H9 (cell line): ENCODE results near the gene FAIM2. TPM values are rescaled to one million over a fixed set of nuclear protein-coding genes. Genes with fewer than 3 reads are reported as not detected.

ENCODE experiments used
- DNase-seq: peaks from one replicate; pipeline ENCODE4 v3.0.0-alpha.2; 2017
- H2AFZ ChIP-seq: one replicate; pipeline ENCODE4 v1.6.1; 2013; ENCODE audit warnings: mild to moderate bottlenecking, low read length, control low read depth, moderate library complexity
- H2AK5ac ChIP-seq: 2 replicates; pipeline ENCODE4 v1.6.1; 2013; ENCODE audit warnings: low read length, control low read depth, mixed read lengths; ENCODE audit not compliant: insufficient read length
- H2BK120ac ChIP-seq: one replicate; pipeline ENCODE4 v1.6.1; 2013; ENCODE audit warnings: low read depth, mild to moderate bottlenecking, low read length, control low read depth, inconsistent platforms; ENCODE audit not compliant: poor library complexity, severe bottlenecking
- H2BK12ac ChIP-seq: 2 replicates; pipeline ENCODE4 v1.6.1; 2013; ENCODE audit warnings: low read length, control low read depth, mixed read lengths, low read depth; ENCODE audit not compliant: insufficient read length
- H2BK15ac ChIP-seq: 2 replicates; pipeline ENCODE4 v1.6.1; 2013; ENCODE audit warnings: low read depth, low read length, control low read depth
- H2BK20ac ChIP-seq: one replicate; pipeline ENCODE4 v1.6.1; 2013; ENCODE audit warnings: low read depth, mild to moderate bottlenecking, low read length, control low read depth, inconsistent platforms; ENCODE audit not compliant: poor library complexity, severe bottlenecking
- H2BK5ac ChIP-seq: 2 replicates; pipeline ENCODE4 v1.6.1; 2013; ENCODE audit warnings: low read length, control low read depth, mixed read lengths; ENCODE audit not compliant: insufficient read length
- H3K14ac ChIP-seq: 2 replicates; pipeline ENCODE4 v1.6.1; 2013; ENCODE audit warnings: low read length, control low read depth; ENCODE audit not compliant: insufficient read depth
- H3K18ac ChIP-seq: 2 replicates; pipeline ENCODE4 v1.6.1; 2013; ENCODE audit warnings: low read depth, mild to moderate bottlenecking, mixed read lengths, low read length, control low read depth; ENCODE audit not compliant: insufficient read length
- H3K23ac ChIP-seq: 2 replicates; pipeline ENCODE4 v1.6.1; 2013; ENCODE audit warnings: low read length, control low read depth, mixed read lengths, low read depth; ENCODE audit not compliant: insufficient read length
- H3K23me2 ChIP-seq: 2 replicates; pipeline ENCODE4 v1.6.1; 2013; ENCODE audit warnings: low read depth, mild to moderate bottlenecking, mixed read lengths, low read length, control low read depth; ENCODE audit not compliant: insufficient read length, poor library complexity, severe bottlenecking
- H3K27ac ChIP-seq: 2 replicates; pipeline ENCODE4 v1.5.1; 2013; ENCODE audit warnings: low read length, control low read depth, mixed read lengths, low read depth; ENCODE audit not compliant: insufficient read length
- H3K27me3 ChIP-seq: 2 replicates; pipeline ENCODE4 v1.6.1; 2013; ENCODE audit warnings: low read length, control low read depth, inconsistent platforms; ENCODE audit not compliant: insufficient read depth
- H3K4ac ChIP-seq: 2 replicates; pipeline ENCODE4 v1.6.1; 2013; ENCODE audit warnings: low read depth, mild to moderate bottlenecking, control low read depth, inconsistent platforms, low read length, moderate library complexity
- H3K4me1 ChIP-seq: 2 replicates; pipeline ENCODE4 v1.6.1; 2013; ENCODE audit warnings: low read length, control low read depth, inconsistent platforms; ENCODE audit not compliant: insufficient read depth
- H3K4me2 ChIP-seq: 2 replicates; pipeline ENCODE4 v1.6.1; 2013; ENCODE audit warnings: low read length, control low read depth, mixed read lengths; ENCODE audit not compliant: insufficient read length, insufficient read depth
- H3K56ac ChIP-seq: 2 replicates; pipeline ENCODE4 v1.6.1; 2013; ENCODE audit warnings: low read depth, mild to moderate bottlenecking, mixed read lengths, low read length, control low read depth; ENCODE audit not compliant: insufficient read length
- H3K79me1 ChIP-seq: 2 replicates; pipeline ENCODE4 v1.6.1; 2013; ENCODE audit warnings: low read depth, mild to moderate bottlenecking, moderate library complexity, low read length, control low read depth, inconsistent platforms; ENCODE audit not compliant: insufficient read depth, poor library complexity, severe bottlenecking
- H3K79me2 ChIP-seq: 2 replicates; pipeline ENCODE4 v1.6.1; 2013; ENCODE audit warnings: low read length, control low read depth, inconsistent platforms; ENCODE audit not compliant: insufficient read depth
- H3K9ac ChIP-seq: 2 replicates; pipeline ENCODE4 v1.6.1; 2013; ENCODE audit warnings: low read length, control low read depth, mixed read lengths; ENCODE audit not compliant: insufficient read length; ENCODE audit errors: extremely low read depth
- H3K9me3 ChIP-seq: one replicate; pipeline ENCODE4 v1.6.1; 2013; ENCODE audit warnings: low read depth, low read length, inconsistent platforms; ENCODE audit not compliant: control insufficient read depth
- H3T11ph ChIP-seq: one replicate; pipeline ENCODE4 v1.6.1; 2013; ENCODE audit warnings: mild to moderate bottlenecking, low read length, control low read depth, inconsistent platforms
- H4K20me1 ChIP-seq: one replicate; pipeline ENCODE4 v1.6.1; 2013; ENCODE audit not compliant: control insufficient read depth, insufficient read length, insufficient read depth
- H4K5ac ChIP-seq: 2 replicates; pipeline ENCODE4 v1.6.1; 2013; ENCODE audit warnings: low read depth, mild to moderate bottlenecking, mixed read lengths, low read length, control low read depth; ENCODE audit not compliant: insufficient read length
- H4K8ac ChIP-seq: replicated peaks from 2 replicates; pipeline ENCODE4 v1.6.1; 2013; ENCODE audit warnings: low read length, control low read depth, mixed read lengths, low read depth; ENCODE audit not compliant: insufficient read length
- H4K91ac ChIP-seq: 2 replicates; pipeline ENCODE4 v1.6.1; 2013; ENCODE audit warnings: low read depth, mild to moderate bottlenecking, moderate library complexity, mixed read lengths, low read length, control low read depth; ENCODE audit not compliant: insufficient read length
- H3K27ac Mint-ChIP-seq, 3 experiments: 2 replicates in 2 of 3; 3 replicates in 1 of 3; pipeline ENCODE4 v1.8.0; 2020 to 2021; ENCODE audit warnings: mixed read lengths in 3 of 3, mild to moderate bottlenecking in 1 of 3, moderate library complexity in 1 of 3
- H3K27me3 Mint-ChIP-seq: 2 replicates; pipeline ENCODE4 v1.8.0; 2021; ENCODE audit warnings: low read depth, mild to moderate bottlenecking, moderate library complexity, mixed read lengths
- H3K36me3 Mint-ChIP-seq, 3 experiments: 2 replicates in 2 of 3; 3 replicates in 1 of 3; pipeline ENCODE4 v1.8.0; 2020 to 2021; ENCODE audit warnings: low read depth in 3 of 3, mixed read lengths in 3 of 3; ENCODE audit not compliant: insufficient read depth in 1 of 3
- H3K4me1 Mint-ChIP-seq, 2 experiments: 2 replicates each; pipeline ENCODE4 v1.8.0; 2020; ENCODE audit warnings: mixed read lengths in 2 of 2
- H3K4me3 Mint-ChIP-seq, 2 experiments: 2 replicates in 1 of 2; 3 replicates in 1 of 2; pipeline ENCODE4 v1.8.0; 2020 to 2021; ENCODE audit warnings: mild to moderate bottlenecking in 2 of 2, mixed read lengths in 2 of 2, moderate library complexity in 1 of 2
- H3K9me3 Mint-ChIP-seq, 2 experiments: 2 replicates in 1 of 2; 3 replicates in 1 of 2; pipeline ENCODE4 v1.8.0; 2020; ENCODE audit warnings: mild to moderate bottlenecking in 2 of 2, mixed read lengths in 2 of 2, moderate library complexity in 1 of 2
- CTCF ChIP-seq: fragments of 200-600 bp; sonication (generic); conservative IDR thresholded peaks from 3 replicates; pipeline ENCODE4 v1.8.0; 2021; ENCODE audit warnings: antibody characterized with exemption, mild to moderate bottlenecking
- WGBS: extraction: QIAGEN DNeasy Blood & Tissue Kit; methylation state at CpG from one replicate; pipeline ENCODE4 v1.1.7; 2013; ENCODE audit warnings: missing lambda C conversion rate, low lambda C conversion rate, mixed read lengths; ENCODE audit not compliant: insufficient read length; ENCODE audit errors: extremely low coverage; 5-methylcytosine and 5-hydroxymethylcytosine counted together
- total RNA-seq: library from RNA; stranded (reverse); gene quantifications from 2 replicates; pipeline ENCODE4 v1.2.1, GENCODE V29; 2021

The FAIM2 gene
- total RNA-seq, 1 experiment from 2014 or later, result 0.42 TPM

- no peak overlapping the region; the same call in 1 of the 2 replicates for H3K14ac ChIP-seq
- no peak overlapping the region for H2BK12ac ChIP-seq
- Mint-ChIP-seq H3K27ac (no peak overlapping the region), H3K27me3 (peaks cover 16% of the 10 kb centered on the region), H3K4me3 (no peak overlapping the region), H3K36me3 (no peaks in the 10 kb centered on the region), H3K9me3 (no peaks in the 10 kb centered on the region; a peak in 1 of 5 replicates), H3K4me1 (peaks cover 13 to 14% of the 10 kb centered on the region in 2 experiments)
- H4K8ac ChIP-seq, result no peak overlapping the region
- H3K79me2 ChIP-seq, result no peaks in the 10 kb centered on the region
- no peak overlapping the region for H3T11ph ChIP-seq
- no peaks in the 10 kb centered on the region for H3K4me1 ChIP-seq
- no CpG with 5 or more reads among the region's 11 CpGs for WGBS
- no peak overlapping the region for H3K4me2 ChIP-seq
- no peak for TF ChIP-seq CTCF
- no peak overlapping the region for H3K9ac ChIP-seq
- H3K23me2 ChIP-seq, result no peaks in the 10 kb centered on the region
- no peaks in the 10 kb centered on the region for H3K79me1 ChIP-seq
- H3K27me3 ChIP-seq, result no peaks in the 10 kb centered on the region
- peak; percentile 21 for DNase-seq
- no peak overlapping the region for H4K91ac ChIP-seq
- H4K20me1 ChIP-seq, result no peaks in the 10 kb centered on the region
- H4K5ac ChIP-seq, result no peak overlapping the region
- H3K4ac ChIP-seq, result no peak overlapping the region
- H3K27ac ChIP-seq, result no peak overlapping the region
- no peak overlapping the region for H2AK5ac ChIP-seq
- H3K23ac ChIP-seq, result no peak overlapping the region
- no peak overlapping the region for H2BK5ac ChIP-seq
- no peak overlapping the region for H2BK120ac ChIP-seq
- no peak overlapping the region for H3K18ac ChIP-seq
- no peak overlapping the region for H2BK15ac ChIP-seq
- no peak overlapping the region for H2AFZ ChIP-seq
- H3K9me3 ChIP-seq, result no peaks in the 10 kb centered on the region
- H2BK20ac ChIP-seq, result no peak overlapping the region
- H3K56ac ChIP-seq, result no peak overlapping the region
Observed at GRCh38 chr12:49867570-49868341, 35.9 kb downstream of the FAIM2 start.
